CD1c-positive myeloid dendritic cell (primary cell): Measurements from ENCODE around the gene ALDH3B2.
A peak's percentile ranks its signal among the peaks of the same experiment; 100 is the strongest.
"Not testable (repeated sequence)": the region's sequence is repeated elsewhere in the genome, so short reads cannot be mapped to it uniquely, and the experiment has no call there.

Source experiments
- DNase-seq: peaks from one replicate; pipeline ENCODE4 v3.0.0-alpha.2; 2016; ENCODE audit errors: extremely low spot score

The ALDH3B2 gene

GRCh38 chr11:67629386-67630227 lies 44.8 kb downstream of the ALDH3B2 start, which contains the start of gene NUDT8:
TSS of gene NUDT8 (minus strand) at chr11:67629937. CDS start at chr11:67629911, 26 bp downstream.
- DNase-seq, result peak; percentile 91

GRCh38 chr11:67628710-67629385 lies 45.6 kb downstream of the ALDH3B2 start:
- no peak for DNase-seq

- no peak for DNase-seq
Measured at GRCh38 chr11:67627812-67628624, 46.4 kb downstream of the ALDH3B2 start.

- no peak for DNase-seq
Measured at GRCh38 chr11:67627441-67627811, 47.0 kb downstream of the ALDH3B2 start.

GRCh38 chr11:67626970-67627369 lies 47.5 kb downstream of the ALDH3B2 start:
- DNase-seq, result no peak

- DNase-seq, result not testable (repeated sequence)
Measured at GRCh38 chr11:67626131-67626833, 48.1 kb downstream of the ALDH3B2 start.

- not testable (repeated sequence) for DNase-seq
Measured at GRCh38 chr11:67623795-67624194, 50.6 kb downstream of the ALDH3B2 start.

- DNase-seq, result not testable (repeated sequence)
Measured at GRCh38 chr11:67622905-67623304, 51.5 kb downstream of the ALDH3B2 start.

- DNase-seq, result not testable (repeated sequence)
Measured at GRCh38 chr11:67621928-67622327, 52.5 kb downstream of the ALDH3B2 start.

GRCh38 chr11:67620621-67621020 lies 53.8 kb downstream of the ALDH3B2 start:
- DNase-seq, result not testable (repeated sequence)

GRCh38 chr11:67619683-67620618 lies 54.5 kb downstream of the ALDH3B2 start:
- not testable (repeated sequence) for DNase-seq

GRCh38 chr11:67618901-67619659 lies 55.3 kb downstream of the ALDH3B2 start:
- not testable (repeated sequence) for DNase-seq

GRCh38 chr11:67617243-67617953 lies 57.0 kb downstream of the ALDH3B2 start:
- DNase-seq, result no peak

GRCh38 chr11:67616431-67617242 lies 57.8 kb downstream of the ALDH3B2 start:
- no peak for DNase-seq

- no peak for DNase-seq
Measured at GRCh38 chr11:67615728-67616430, 58.5 kb downstream of the ALDH3B2 start.

- peak; percentile 26 for DNase-seq
Measured at GRCh38 chr11:67614730-67615714, 59.4 kb downstream of the ALDH3B2 start.
